SJSA1 (cell line): ENCODE data around the gene SUPT4H1. TPM values are rescaled to one million over a fixed set of nuclear protein-coding genes. Genes with fewer than 3 reads are reported as not detected.
"Not testable (repeated sequence)": the region's sequence is repeated elsewhere in the genome, so short reads cannot be mapped to it uniquely, and the experiment has no call there.

Experiments
- DNase-seq, 2 experiments: peaks; one replicate each; pipeline ENCODE4 v3.0.0-alpha.2; 2015 to 2020; ENCODE audit warnings: low spot score in 2 of 2, low read depth in 1 of 2
- H3K27ac ChIP-seq: fragments of 250-450 bp; sonication (Bioruptor Pico); 2 replicates; pipeline ENCODE4 v1.5.1; 2020; ENCODE audit warnings: mild to moderate bottlenecking, moderate library complexity
- H3K27me3 ChIP-seq: fragments of 250-450 bp; sonication (Bioruptor Pico); replicated peaks from 2 replicates; pipeline ENCODE4 v1.5.1; 2020; ENCODE audit warnings: mild to moderate bottlenecking, moderate library complexity
- H3K36me3 ChIP-seq: fragments of 250-450 bp; sonication (Bioruptor Pico); 2 replicates; pipeline ENCODE4 v1.5.1; 2020; ENCODE audit warnings: mild to moderate bottlenecking
- H3K4me1 ChIP-seq: fragments of 250-450 bp; sonication (Bioruptor Pico); replicated peaks from 2 replicates; pipeline ENCODE4 v1.6.1; 2021; ENCODE audit warnings: mild to moderate bottlenecking
- H3K4me3 ChIP-seq: fragments of 250-450 bp; sonication (Bioruptor Pico); 2 replicates; pipeline ENCODE4 v1.5.1; 2020; ENCODE audit warnings: mild to moderate bottlenecking
- H3K9me3 ChIP-seq: fragments of 250-450 bp; sonication (Bioruptor Pico); replicated peaks from 2 replicates; pipeline ENCODE4 v1.5.1; 2020; ENCODE audit warnings: mild to moderate bottlenecking
- total RNA-seq: library from RNA; depleted of rRNA; stranded (reverse); fragments of >200 nt; shearing (Covaris generic); gene quantifications from 2 replicates; pipeline ENCODE4 v1.2.3, GENCODE V29; 2014

The SUPT4H1 gene
- total RNA-seq, 1 experiment from 2014 or later, result 81.0 TPM

- Histone ChIP-seq H3K27me3 (no peaks in the 10 kb centered on the region), H3K4me3 (no peak overlapping the region), H3K9me3 (no peaks in the 10 kb centered on the region), H3K27ac (no peak overlapping the region), H3K36me3 (peaks cover 82% of the 10 kb centered on the region), H3K4me1 (peaks cover 6% of the 10 kb centered on the region)
- no peak for DNase-seq
Observed at GRCh38 chr17:58348038-58348437, 4.0 kb downstream of the SUPT4H1 start.

- Histone ChIP-seq H3K9me3 (no peaks in the 10 kb centered on the region), H3K4me1 (no peaks in the 10 kb centered on the region), H3K27ac (no peak overlapping the region), H3K4me3 (no peak overlapping the region), H3K36me3 (peaks cover 69% of the 10 kb centered on the region), H3K27me3 (no peaks in the 10 kb centered on the region)
- no peak for DNase-seq
Observed at GRCh38 chr17:58345500-58345899, 6.5 kb downstream of the SUPT4H1 start.

- Histone ChIP-seq H3K36me3 (peaks cover 62% of the 10 kb centered on the region), H3K27ac (no peak overlapping the region), H3K9me3 (no peaks in the 10 kb centered on the region), H3K4me3 (no peak overlapping the region), H3K4me1 (no peaks in the 10 kb centered on the region), H3K27me3 (no peaks in the 10 kb centered on the region)
- DNase-seq, result no peak
Observed at GRCh38 chr17:58344791-58345157, 7.2 kb downstream of the SUPT4H1 start.

- Histone ChIP-seq H3K9me3 (no peaks in the 10 kb centered on the region), H3K4me1 (peaks cover 1% of the 10 kb centered on the region), H3K4me3 (no peak overlapping the region), H3K36me3 (peaks cover 56% of the 10 kb centered on the region), H3K27ac (no peak overlapping the region), H3K27me3 (no peaks in the 10 kb centered on the region)
- DNase-seq, result no peak
Observed at GRCh38 chr17:58344047-58344790, 7.8 kb downstream of the SUPT4H1 start.

- H3K27ac ChIP-seq, result no peak overlapping the region
- peaks cover 12% of the 10 kb centered on the region for H3K4me1 ChIP-seq
- no peaks in the 10 kb centered on the region for H3K27me3 ChIP-seq
- DNase-seq, result no peak
- peaks cover 46% of the 10 kb centered on the region for H3K36me3 ChIP-seq
- no peaks in the 10 kb centered on the region for H3K9me3 ChIP-seq
- H3K4me3 ChIP-seq, result no peak overlapping the region
Observed at GRCh38 chr17:58343131-58343530, 8.9 kb downstream of the SUPT4H1 start.

- no peak overlapping the region for H3K4me3 ChIP-seq
- peaks cover 34% of the 10 kb centered on the region for H3K36me3 ChIP-seq
- no peaks in the 10 kb centered on the region for H3K9me3 ChIP-seq
- H3K27me3 ChIP-seq, result no peaks in the 10 kb centered on the region
- H3K27ac ChIP-seq, result no peak overlapping the region
- no peak for DNase-seq
- peaks cover 24% of the 10 kb centered on the region for H3K4me1 ChIP-seq
Observed at GRCh38 chr17:58341861-58342475, 10.0 kb downstream of the SUPT4H1 start.

GRCh38 chr17:58341136-58341860 is 10.7 kb downstream of the SUPT4H1 start:
- not testable (repeated sequence) for DNase-seq, H3K9me3 ChIP-seq, H3K27me3 ChIP-seq, H3K27ac ChIP-seq, H3K4me3 ChIP-seq
- Histone ChIP-seq H3K4me1 (peaks cover 26% of the 10 kb centered on the region), H3K36me3 (peaks cover 27% of the 10 kb centered on the region)

- Histone ChIP-seq H3K4me1 (peaks cover 33% of the 10 kb centered on the region), H3K36me3 (peaks cover 19% of the 10 kb centered on the region), H3K27me3 (no peaks in the 10 kb centered on the region), H3K4me3 (no peak overlapping the region), H3K27ac (no peak overlapping the region), H3K9me3 (no peaks in the 10 kb centered on the region)
- DNase-seq, result no peak
Observed at GRCh38 chr17:58340405-58340876, 11.6 kb downstream of the SUPT4H1 start.

- Histone ChIP-seq H3K36me3 (peaks cover 13% of the 10 kb centered on the region), H3K27me3 (no peaks in the 10 kb centered on the region), H3K9me3 (no peaks in the 10 kb centered on the region), H3K27ac (no peak overlapping the region), H3K4me1 (peaks cover 33% of the 10 kb centered on the region), H3K4me3 (peak overlapping the region; percentile 16; the same call in 1 of the 2 replicates)
- DNase-seq, result no peak
Observed at GRCh38 chr17:58339755-58340404, 12.1 kb downstream of the SUPT4H1 start.

GRCh38 chr17:58338841-58339754 is 12.9 kb downstream of the SUPT4H1 start:
- Histone ChIP-seq H3K36me3 (peaks cover 5% of the 10 kb centered on the region), H3K9me3 (no peaks in the 10 kb centered on the region), H3K27me3 (no peaks in the 10 kb centered on the region), H3K4me1 (peaks cover 33% of the 10 kb centered on the region), H3K27ac (peak overlapping the region; percentile 56; the same call in 1 of the 2 replicates), H3K4me3 (peak overlapping the region; percentile 16)
- peak; percentile 45 to 81 for DNase-seq

GRCh38 chr17:58338454-58338840 is 13.6 kb downstream of the SUPT4H1 start:
- H3K36me3 ChIP-seq, result no peaks in the 10 kb centered on the region
- no peak for DNase-seq
- H3K4me3 ChIP-seq, result no peak overlapping the region
- peaks cover 33% of the 10 kb centered on the region for H3K4me1 ChIP-seq
- H3K27ac ChIP-seq, result peak overlapping the region; percentile 56
- no peaks in the 10 kb centered on the region for H3K9me3 ChIP-seq
- no peaks in the 10 kb centered on the region for H3K27me3 ChIP-seq

- peaks cover 33% of the 10 kb centered on the region for H3K4me1 ChIP-seq
- H3K27ac ChIP-seq, result peak overlapping the region; percentile 58
- H3K27me3 ChIP-seq, result no peaks in the 10 kb centered on the region
- no peak overlapping the region for H3K4me3 ChIP-seq
- DNase-seq, result peak; percentile 74 to 82
- no peaks in the 10 kb centered on the region for H3K36me3 ChIP-seq
- no peaks in the 10 kb centered on the region for H3K9me3 ChIP-seq
Observed at GRCh38 chr17:58337600-58338453, 14.2 kb downstream of the SUPT4H1 start.
